ENCODE measurements around the gene SLC12A4.
"Not testable (repeated sequence)": the region's sequence is repeated elsewhere in the genome, so short reads cannot be mapped to it uniquely, and the experiment has no call there.

SLC12A4 gene

GRCh38 chr16:67987460-67988160 is 19.2 kb upstream of the SLC12A4 start:
- no peak for DNase-seq (ENCODE audit: low read depth in 2 of 2)

GRCh38 chr16:67986949-67987348 is 18.5 kb upstream of the SLC12A4 start:
- DNase-seq (ENCODE audit: low read depth in 2 of 2) = no peak

GRCh38 chr16:67982011-67982696 is 13.7 kb upstream of the SLC12A4 start:
- no peak for DNase-seq (ENCODE audit: low read depth in 2 of 2)

DNA sequence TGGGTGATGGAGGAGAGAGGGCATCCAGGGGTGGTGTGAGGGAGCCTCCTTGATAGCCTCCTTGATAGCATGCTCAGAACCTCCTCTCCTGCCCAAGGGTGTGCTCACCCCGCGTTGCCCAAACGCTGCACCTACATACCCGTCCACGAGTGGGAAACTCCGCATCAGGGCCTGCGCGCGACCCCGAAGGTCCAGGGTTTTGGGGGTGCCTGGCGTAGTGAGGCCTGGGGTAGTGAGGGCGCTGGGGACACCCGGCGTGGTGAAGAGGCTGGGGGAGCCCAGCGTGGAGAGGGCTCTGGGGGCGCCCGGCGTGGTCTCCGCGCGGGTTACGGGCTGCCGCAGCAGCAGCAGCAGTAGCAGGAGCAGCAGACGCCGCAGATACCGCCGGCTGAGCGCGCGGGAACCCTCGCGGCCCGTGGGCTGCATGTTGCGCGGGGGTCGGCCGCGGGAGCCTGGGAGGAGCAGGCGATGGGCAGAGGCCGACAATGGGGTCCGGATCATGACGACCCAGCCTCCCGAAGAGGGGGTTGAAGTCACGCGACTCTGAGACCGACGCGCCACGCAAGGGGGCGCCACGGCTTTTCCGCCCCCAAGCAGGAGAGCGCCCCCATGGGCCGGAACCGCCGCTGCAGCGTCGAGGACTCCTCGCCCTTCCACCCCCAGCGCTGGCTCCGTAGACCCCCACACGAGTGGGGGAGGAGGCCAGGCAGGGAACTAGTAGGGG is 11.7 kb upstream of the SLC12A4 start, which contains the start of gene DPEP3:
Gene DPEP3, minus strand, starts transcription at position 545 of the 724 bp plus-strand sequence. Its CDS starts 119 bp downstream, at position 426.
- no peak for DNase-seq (ENCODE audit: low read depth in 2 of 2)

DNA sequence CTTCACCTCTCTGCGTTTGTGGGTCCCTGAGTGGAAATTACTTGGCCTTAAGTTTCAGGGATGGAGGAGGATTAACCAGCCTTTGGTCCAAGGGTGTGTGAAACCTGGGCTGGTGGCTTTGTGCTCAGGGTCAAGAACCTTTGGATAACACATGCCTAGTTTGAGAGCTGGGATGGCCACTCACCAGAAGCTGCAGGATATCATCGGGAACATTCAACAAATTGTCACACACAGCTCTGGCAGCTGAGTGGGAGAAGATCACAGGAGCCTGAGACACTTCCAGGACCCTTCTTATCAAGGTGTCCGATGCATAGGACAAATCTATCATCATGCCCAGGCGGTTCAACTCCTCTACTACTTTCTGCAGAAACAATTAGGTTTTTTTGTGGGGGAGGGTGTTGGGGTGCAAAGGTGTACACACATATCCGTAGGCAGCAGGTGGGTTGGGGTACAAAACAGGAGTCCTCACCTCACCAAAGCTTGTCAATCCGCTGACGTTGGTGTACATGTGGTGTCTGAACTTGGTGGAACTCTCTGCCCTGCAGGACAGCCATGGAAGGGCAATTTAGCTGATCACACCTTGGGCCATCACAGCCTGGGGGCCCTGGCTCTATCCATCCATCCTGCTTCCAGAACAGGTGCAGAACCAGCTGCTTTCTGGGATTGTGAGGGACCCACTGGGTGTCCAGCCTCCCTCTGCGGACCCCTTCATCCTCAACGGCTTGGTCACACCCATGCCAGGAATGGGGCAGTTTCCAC is 9.2 kb upstream of the SLC12A4 start:
- no peak for DNase-seq (ENCODE audit: low read depth in 2 of 2)

DNA sequence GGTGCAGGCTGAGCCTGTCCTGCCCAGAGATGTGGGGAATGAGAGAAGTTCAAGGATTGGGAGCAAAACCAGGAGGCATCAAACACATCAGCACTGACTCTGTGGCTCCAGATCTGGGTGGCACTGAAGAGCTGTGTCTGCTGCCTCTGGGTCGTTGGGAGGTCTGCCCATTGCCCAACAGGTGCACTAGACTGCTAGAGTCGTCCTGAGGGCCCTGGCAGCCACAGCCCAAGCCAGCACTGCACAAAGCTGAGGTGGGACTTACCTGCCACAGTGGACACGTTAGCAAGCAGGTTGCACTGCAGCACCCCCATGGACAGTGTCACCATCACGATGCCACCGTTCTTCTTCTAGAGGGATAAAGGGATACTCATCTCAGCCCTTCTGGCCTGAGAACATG is 8.6 kb upstream of the SLC12A4 start:
- DNase-seq (ENCODE audit: low read depth in 2 of 2) = no peak

DNA sequence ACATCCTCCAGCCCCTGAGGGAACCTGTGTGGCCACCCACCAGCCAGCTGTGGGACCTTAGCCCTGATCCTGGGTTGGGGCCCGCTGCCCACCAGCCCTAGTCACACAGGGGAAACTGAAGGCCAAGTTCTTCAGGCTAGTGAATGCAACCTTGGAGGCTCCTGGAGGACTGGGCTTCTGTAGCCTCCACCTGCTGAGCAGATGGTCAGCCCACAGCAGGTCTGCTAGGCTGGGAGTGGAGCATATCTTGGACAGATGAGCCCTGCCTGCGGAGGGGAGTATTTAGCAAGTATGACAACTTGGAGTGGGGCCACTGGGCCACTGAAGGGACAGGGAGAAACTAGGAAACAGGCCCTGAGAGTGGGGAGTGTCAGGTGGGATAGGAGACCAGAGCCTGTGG is 7.8 kb upstream of the SLC12A4 start:
- DNase-seq (ENCODE audit: low read depth in 2 of 2) = no peak

GRCh38 chr16:67975321-67976105 is 7.1 kb upstream of the SLC12A4 start:
- no peak for DNase-seq (ENCODE audit: low read depth in 2 of 2)

DNA sequence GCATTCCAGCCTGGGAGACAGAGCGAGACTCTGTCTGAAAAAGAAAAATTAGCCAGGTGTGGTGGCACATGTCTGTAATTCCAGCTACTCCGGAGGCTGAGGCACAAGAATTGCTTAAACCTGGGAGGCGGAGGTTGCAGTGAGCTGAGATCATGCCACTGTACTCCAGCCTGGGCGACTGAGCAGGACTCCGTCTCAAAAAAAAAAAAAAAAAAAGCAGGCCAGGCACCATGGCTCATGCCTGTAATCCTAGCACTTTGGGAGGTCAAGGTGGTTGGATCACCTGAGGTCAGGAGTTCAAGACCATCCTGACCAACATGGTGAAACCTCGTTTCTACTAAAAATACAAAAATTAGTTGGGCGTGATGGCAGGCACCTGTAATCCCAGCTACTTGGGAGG is 3.8 kb upstream of the SLC12A4 start:
- DNase-seq (ENCODE audit: low read depth in 2 of 2) = not testable (repeated sequence)

DNA sequence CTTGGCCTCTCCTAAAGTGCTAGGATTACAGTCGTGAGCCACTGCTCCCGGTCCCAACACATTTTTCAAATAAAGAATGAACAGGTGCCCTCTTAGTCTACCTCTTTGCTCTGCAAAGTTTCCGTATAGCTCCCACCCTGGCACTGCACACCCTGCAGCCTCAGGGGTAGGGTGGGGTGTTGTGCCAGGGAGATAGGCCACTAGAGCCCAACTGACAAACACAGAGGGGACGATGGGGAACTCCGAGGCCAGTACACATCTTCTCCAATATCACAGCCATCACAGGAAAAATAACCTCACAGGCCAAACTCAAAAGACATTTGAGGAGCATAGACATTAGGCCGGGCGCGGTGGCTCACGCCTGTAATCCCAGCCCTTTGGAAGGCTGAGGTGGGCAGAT is 2.7 kb upstream of the SLC12A4 start:
- DNase-seq (ENCODE audit: low read depth in 2 of 2) = no peak

DNA sequence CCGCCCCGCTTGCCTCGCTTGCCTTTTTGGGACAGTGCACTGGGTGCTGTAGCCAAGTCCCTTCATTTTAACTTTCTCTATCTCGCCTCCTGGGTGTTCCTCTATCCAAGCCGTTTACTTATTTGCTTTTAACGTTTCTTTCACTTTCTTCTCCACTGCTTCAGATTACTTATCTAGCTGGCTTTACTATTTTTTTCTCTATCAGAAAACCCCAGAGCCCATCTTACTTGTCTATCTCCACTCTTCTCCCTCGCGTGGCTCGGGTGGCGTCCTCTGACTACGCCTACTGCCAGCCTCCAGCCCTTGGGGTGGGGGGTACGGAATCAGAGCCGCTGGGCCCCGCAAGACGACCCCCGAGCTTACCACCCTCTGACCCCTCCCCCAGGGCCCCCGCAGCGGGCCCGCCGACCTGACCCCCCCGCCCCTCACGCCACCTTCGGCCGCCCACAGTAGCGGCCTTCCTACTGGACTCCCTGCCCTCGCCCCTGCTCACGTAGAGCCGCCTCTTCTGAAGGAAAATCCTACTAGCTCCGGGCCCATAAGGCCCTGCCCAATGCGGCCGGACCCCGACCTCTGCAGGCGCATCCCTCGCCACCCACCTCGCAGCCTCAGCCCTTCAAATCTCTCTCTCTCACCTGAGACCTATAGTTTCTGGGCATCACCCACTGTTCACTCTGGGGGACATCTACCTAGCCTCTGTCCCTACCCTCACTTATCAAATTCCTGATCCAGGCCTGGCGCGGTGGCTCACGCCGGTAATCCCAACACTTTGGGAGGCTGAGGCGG is 1.0 kb upstream of the SLC12A4 start:
- DNase-seq (ENCODE audit: low read depth in 2 of 2) = no peak

DNA sequence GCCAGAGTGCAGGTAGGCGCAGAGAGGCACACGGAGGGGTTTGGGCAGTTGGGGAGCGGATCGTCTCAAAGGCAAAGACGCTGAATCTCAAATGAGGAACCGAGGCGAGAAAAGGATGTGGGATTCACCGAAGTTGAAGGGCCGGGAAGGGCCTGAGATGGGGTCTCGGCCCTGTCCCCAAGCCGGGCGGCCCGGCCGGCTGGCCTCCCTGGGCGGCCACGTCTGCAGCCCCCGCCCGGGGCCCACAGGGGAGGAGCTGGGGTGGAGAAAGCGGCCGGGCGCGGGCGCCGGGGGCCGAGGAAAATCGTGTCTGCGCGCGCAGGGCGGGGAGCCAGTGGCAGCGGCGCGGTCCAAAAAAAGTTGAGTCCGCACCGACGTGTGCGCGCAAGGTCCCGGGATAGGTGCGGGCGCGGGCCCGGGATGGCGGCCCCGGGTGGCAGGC is 458 bp downstream of the SLC12A4 start:
- no peak for DNase-seq (ENCODE audit: low read depth in 2 of 2)

GRCh38 chr16:67967183-67967957 is 1.1 kb downstream of the SLC12A4 start:
- DNase-seq (ENCODE audit: low read depth in 2 of 2) = no peak

GRCh38 chr16:67966549-67967182 is 1.8 kb downstream of the SLC12A4 start:
- no peak for DNase-seq (ENCODE audit: low read depth in 2 of 2)

GRCh38 chr16:67965668-67966548 is 2.5 kb downstream of the SLC12A4 start:
- no peak for DNase-seq (ENCODE audit: low read depth in 2 of 2)

- no peak for DNase-seq (ENCODE audit: low read depth in 2 of 2)
Observed at GRCh38 chr16:67964477-67965131, 3.8 kb downstream of the SLC12A4 start.

GRCh38 chr16:67963662-67964321 is 4.6 kb downstream of the SLC12A4 start:
- no peak for DNase-seq (ENCODE audit: low read depth in 2 of 2)

Measured in activated CD8-positive, alpha-beta memory T cell treated with anti-CD3 and anti-CD28 coated beads for 4 hours (primary cell).